ENCODE measurements around the gene ACSM2B.
"Not testable (repeated sequence)": the region's sequence is repeated elsewhere in the genome, so short reads cannot be mapped to it uniquely, and the experiment has no call there.

Gene ACSM2B

DNA sequence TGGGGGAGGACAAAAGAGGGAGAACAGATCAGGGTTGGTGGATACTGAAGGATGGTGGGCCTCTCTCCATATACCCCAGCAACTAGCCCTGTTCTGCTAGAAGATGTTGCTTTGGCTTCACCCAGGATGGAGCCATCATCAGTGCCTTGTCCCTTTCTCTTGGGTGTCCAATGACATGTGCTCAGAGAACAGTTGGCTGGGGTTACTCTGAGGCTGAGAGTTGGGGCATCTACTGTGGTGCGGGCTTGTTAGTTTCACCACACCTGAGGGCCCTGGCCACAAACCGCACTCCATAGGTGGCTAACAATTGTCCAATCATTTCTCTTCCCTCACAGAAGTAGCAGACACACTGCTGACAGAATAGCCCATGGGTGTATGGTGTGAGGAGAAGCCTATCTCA is 18.9 kb upstream of the ACSM2B start:
- DNase-seq = not testable (repeated sequence)

GRCh38 chr16:20592780-20593179 is 16.6 kb upstream of the ACSM2B start:
- DNase-seq = not testable (repeated sequence)

DNA sequence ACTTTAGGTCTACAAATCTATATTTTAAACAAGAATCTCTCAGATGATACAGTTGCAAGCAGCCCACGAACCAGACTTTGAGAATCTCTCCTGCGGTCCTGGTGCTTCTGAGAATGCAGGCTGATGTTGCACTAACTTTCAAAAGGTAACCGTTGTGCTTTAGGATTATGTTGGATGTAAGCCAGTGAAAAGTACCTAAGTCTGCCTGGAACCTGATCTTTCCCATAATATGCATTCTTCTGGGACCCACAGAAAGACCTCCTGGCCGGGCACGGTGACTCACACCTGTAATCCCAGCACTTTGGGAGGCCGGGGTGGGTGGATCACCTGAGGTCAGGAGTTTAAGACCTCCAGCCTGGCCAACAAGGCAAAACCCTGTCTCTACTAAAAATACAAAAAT is 13.3 kb upstream of the ACSM2B start:
- DNase-seq = not testable (repeated sequence)

GRCh38 chr16:20587645-20588074 is 11.5 kb upstream of the ACSM2B start:
- DNase-seq = not testable (repeated sequence)

GRCh38 chr16:20586716-20587115 is 10.5 kb upstream of the ACSM2B start:
- not testable (repeated sequence) for DNase-seq

GRCh38 chr16:20586112-20586511 is 9.9 kb upstream of the ACSM2B start:
- DNase-seq = not testable (repeated sequence)

DNA sequence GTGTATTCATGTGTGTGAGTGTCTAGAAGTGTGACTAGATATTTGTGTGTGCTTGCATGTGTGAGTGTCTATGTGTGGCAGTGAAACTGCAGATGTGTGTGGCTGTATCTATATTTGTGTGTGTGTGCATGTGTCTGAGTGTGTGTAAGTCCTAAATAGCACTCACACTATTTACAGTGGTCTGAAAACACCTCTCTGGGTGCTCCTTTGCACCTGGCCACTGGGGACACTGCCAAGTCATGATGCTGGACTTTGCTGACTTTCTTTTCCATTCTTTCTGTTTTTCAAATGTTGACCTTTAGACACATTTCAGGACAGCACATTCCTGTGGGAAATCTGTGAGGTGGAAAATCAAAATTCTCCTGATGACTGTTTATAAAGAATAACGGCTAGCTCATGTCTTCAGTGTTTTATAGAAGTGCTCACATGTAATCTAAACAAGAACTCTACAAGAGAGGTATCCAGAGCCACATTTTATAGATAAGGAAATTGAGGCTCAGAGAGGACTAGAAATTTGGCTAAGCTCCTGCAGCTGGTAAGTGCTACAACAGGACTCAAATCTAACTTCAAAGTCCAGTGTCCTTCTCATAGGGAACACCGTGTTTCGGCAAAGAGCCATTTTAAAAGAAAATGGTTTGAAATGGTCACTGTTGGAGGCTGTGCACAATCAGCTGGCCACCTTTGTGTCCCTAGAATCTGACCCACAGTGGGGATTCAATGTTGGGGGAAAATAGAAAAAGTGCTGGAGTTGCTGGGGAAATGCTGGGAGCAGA is 4.5 kb upstream of the ACSM2B start:
- DNase-seq = not testable (repeated sequence)

- not testable (repeated sequence) for DNase-seq
These were observed 1.9 kb upstream of the ACSM2B start for GRCh38 chr16:20578091-20578490.

DNA sequence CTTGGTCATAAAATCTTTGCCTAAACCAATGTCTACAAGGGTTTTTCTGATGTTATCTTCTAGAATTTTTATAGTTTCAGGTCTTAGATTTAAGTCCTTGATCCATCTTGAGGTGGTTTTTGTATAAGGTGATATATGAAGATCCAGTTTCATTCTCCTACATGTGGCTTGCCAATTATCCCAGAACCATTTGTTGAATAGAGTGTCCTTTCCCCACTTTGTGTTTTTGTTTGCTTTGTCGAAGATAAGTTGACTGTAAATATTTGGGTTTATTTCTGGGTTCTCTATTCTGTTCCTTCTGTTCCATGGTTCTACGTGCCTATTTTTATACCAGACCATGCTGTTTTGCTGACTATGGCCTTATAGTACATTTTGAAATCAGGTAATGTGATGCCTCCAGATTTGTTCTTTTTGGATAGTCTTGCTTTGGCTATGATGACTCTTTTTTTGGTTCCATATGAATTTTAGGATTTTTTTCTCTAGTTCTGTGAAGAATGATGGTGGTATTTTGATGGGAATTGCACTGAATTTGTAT is 7.0 kb downstream of the ACSM2B start:
- not testable (repeated sequence) for DNase-seq

GRCh38 chr16:20568404-20568803 is 7.8 kb downstream of the ACSM2B start:
- no peak for DNase-seq

- DNase-seq = no peak
These were observed 9.3 kb downstream of the ACSM2B start for GRCh38 chr16:20566864-20567263.

GRCh38 chr16:20565334-20565733 is 10.8 kb downstream of the ACSM2B start:
- not testable (repeated sequence) for DNase-seq

DNA sequence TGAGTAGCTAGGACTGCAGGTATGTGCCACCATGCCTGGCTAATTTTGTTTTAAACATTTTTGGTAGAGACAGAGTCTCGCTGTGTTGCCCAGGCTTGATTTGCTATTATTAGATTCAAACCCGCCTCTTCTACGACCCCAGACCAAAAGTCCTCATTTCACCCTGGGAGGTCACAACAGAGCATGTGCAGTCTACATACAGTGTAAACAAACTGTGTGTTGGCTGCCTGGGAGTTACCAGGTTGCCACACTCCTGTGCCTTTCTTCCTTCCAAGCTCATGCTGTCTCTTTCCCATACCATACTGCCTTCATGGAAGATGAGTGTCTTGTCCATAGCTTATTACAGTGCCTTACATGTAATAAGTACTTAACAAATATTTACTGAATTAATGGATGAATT is 11.9 kb downstream of the ACSM2B start:
- not testable (repeated sequence) for DNase-seq

- not testable (repeated sequence) for DNase-seq
These were observed 20.5 kb downstream of the ACSM2B start for GRCh38 chr16:20555628-20556027.

GRCh38 chr16:20554689-20555088 is 21.5 kb downstream of the ACSM2B start:
- DNase-seq = not testable (repeated sequence)

DNA sequence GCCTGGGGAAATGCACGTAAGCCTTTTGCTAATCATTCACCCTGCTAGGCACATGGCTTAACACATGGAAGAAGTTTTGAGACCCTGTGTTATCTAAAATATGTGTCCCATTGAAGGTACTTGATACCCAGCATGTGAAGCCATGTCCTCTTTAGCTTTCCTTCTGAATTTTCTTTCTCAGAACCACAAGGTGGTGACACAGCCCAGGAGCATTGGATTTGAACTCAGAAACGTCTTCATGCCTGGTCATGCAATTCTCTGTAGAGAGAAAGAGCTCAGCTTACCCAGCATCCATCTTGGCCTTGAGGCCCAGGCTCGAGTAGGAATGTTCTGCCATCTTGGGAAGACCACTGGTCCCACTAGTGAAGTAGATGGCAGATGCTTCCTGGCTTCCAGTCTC is 22.7 kb downstream of the ACSM2B start:
- DNase-seq = not testable (repeated sequence)

GRCh38 chr16:20546951-20547350 is 29.2 kb downstream of the ACSM2B start:
- DNase-seq = not testable (repeated sequence)

- not testable (repeated sequence) for DNase-seq
These were observed 29.8 kb downstream of the ACSM2B start for GRCh38 chr16:20546278-20546853.

DNA sequence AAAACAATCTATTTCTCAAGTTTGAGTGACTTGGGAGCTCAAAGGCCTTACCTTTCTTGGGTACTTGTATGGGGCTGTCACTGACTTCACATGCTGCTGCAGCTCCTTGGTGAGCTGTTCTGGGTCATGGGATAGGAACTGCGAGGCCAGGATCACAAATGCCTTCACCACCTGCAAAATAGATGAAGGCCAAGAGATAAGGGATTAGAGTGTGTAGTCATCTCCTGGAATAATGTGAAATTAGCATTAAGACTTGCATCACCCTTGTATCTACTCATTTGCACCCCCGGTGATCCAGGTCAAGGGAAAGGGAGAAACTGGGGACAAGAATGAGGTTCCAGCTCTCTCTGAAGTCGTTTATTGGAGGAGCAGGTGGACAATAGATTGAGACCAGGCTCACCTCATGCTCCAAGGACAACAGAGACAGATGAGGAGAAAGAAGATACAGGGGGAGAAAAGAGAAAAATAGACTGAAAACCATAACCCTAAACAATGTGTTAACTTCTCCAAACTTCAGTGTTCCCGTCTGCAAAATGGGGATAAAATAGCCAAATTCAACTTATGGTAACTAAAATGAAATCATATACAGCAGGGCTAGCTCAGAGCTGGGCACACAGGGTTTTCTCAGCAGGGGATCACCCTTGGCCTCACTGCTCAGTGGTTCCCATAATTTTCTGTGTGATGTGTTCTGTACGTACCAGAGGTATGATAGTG is 35.4 kb downstream of the ACSM2B start:
- not testable (repeated sequence) for DNase-seq

DNA sequence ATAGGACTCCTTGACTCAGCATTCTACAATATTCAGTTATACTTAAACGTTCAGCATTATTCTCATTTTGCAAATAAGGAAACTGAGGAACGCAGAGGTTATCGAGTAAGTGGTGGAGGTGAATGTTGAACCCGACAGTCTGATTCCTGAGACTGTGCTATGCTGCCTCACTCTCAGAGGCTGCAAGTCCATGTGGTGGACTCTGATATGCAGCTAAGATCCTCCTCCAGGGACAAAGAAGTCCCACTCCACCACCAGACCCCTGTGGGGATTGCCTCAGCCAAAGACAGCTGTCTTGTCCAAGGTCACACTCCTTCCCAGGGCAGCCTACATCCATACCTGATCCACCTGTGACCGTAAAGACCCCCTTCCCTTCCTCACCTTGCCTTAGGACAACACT is 37.5 kb downstream of the ACSM2B start:
- no peak for DNase-seq

- no peak for DNase-seq
These were observed 38.0 kb downstream of the ACSM2B start for GRCh38 chr16:20538181-20538580.

DNA sequence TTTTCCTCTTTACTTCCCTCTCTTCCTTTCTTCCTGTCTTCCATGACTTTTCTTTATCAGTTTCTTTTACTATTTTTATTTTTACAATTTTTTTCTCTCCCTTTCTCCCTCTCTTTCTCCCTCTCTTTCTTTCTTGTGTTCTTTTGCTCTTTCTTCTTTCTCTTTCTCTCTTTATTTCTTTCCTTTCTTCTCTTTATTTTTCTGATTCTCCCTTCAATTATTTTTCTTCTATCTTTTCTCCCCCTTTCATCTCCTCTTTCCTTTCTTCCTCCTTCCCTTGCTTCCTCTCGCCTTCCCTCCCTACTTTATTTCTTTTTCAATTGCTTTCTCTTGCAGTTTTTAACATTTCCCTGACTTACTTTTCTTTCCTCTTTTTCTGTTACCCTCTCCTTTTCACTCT is 39.5 kb downstream of the ACSM2B start:
- DNase-seq = not testable (repeated sequence)

DNA sequence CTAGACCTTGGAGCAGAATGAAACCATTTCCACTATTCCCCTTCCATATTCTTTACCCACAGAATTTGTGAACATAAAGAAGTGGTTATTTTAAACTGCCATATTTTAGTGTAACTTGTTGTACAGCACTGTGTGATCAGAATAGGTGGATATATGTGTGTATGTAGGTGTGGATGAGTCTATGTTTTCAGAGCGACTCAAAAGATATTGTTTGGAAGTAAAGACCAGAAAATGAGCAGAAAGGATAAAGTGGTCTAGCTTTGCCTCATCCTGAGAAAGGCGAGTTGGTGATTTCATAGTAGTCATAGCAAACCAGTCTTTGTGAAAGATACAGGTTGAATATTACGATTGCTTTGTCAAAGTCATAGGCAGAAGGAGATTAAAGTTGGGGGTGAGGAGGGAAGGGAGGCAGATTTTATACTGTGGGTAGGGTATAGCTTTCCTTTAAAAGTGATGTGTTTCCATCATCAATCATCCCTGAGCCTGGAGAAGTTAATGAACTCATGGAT is 43.8 kb downstream of the ACSM2B start:
- DNase-seq = not testable (repeated sequence)
